Activated T-cell treated with anti-CD3 and anti-CD28 coated beads, Interleukin-2, amount 50 U/mL, for 1 hour (primary cell): ENCODE measurements around the gene CYP4V2.
"Not testable (repeated sequence)": the region's sequence is repeated elsewhere in the genome, so short reads cannot be mapped to it uniquely, and the experiment has no call there.

Experiments used
- DNase-seq: peaks from one replicate; pipeline ENCODE4 v3.0.0-alpha.2; 2020

CYP4V2 gene

GRCh38 chr4:186240452-186240847 is 49.1 kb downstream of the CYP4V2 start:
- no peak for DNase-seq

- DNase-seq = no peak
Measured at GRCh38 chr4:186240848-186241491, 49.6 kb downstream of the CYP4V2 start.

GRCh38 chr4:186241616-186242015 is 50.2 kb downstream of the CYP4V2 start:
- DNase-seq = no peak

- not testable (repeated sequence) for DNase-seq
Measured at GRCh38 chr4:186242031-186242430, 50.7 kb downstream of the CYP4V2 start.

- no peak for DNase-seq
Measured at GRCh38 chr4:186243331-186243730, 52.0 kb downstream of the CYP4V2 start.

GRCh38 chr4:186244835-186245234 is 53.5 kb downstream of the CYP4V2 start:
- no peak for DNase-seq

GRCh38 chr4:186247062-186247752 is 55.8 kb downstream of the CYP4V2 start:
- DNase-seq = not testable (repeated sequence)

GRCh38 chr4:186248643-186249042 is 57.3 kb downstream of the CYP4V2 start:
- no peak for DNase-seq

- DNase-seq = no peak
Measured at GRCh38 chr4:186249785-186250754, 58.7 kb downstream of the CYP4V2 start.

- DNase-seq = no peak
Measured at GRCh38 chr4:186250760-186251159, 59.4 kb downstream of the CYP4V2 start.

GRCh38 chr4:186255122-186255521 is 63.8 kb downstream of the CYP4V2 start:
- no peak for DNase-seq

- no peak for DNase-seq
Measured at GRCh38 chr4:186258216-186258811, 66.9 kb downstream of the CYP4V2 start.

- no peak for DNase-seq
Measured at GRCh38 chr4:186260117-186260503, 68.7 kb downstream of the CYP4V2 start.
